Activated naive CD4-positive, alpha-beta T cell treated with anti-CD3 and anti-CD28 coated beads for 36 hours (primary cell): ENCODE data around the gene NHERF2. TPM values are rescaled to one million over a fixed set of nuclear protein-coding genes. Genes with fewer than 3 reads are reported as not detected.

Source experiments
- CTCF ChIA-PET: fragments of 350-600 bp; sonication (Branson Sonifier 250); formaldehyde crosslinking; loops from one replicate; lab custom pipeline; 2021; ENCODE audit warnings: antibody characterized with exemption; lab: Charles Lee
- DNase-seq: peaks from one replicate; pipeline ENCODE4 v3.0.0-alpha.2; 2020
- H3K27ac Mint-ChIP-seq: one replicate; pipeline ENCODE4 v1.8.0; 2021; ENCODE audit warnings: mild to moderate bottlenecking, mixed read lengths
- H3K27me3 Mint-ChIP-seq: one replicate; pipeline ENCODE4 v1.8.0; 2021; ENCODE audit warnings: low read depth, mixed read lengths
- H3K36me3 Mint-ChIP-seq: one replicate; pipeline ENCODE4 v1.8.0; 2021; ENCODE audit warnings: low read depth, mixed read lengths
- H3K4me1 Mint-ChIP-seq: one replicate; pipeline ENCODE4 v1.8.0; 2021; ENCODE audit warnings: low read depth, mixed read lengths
- H3K4me3 Mint-ChIP-seq: one replicate; pipeline ENCODE4 v1.8.0; 2021; ENCODE audit warnings: mild to moderate bottlenecking, moderate library complexity, mixed read lengths
- H3K9me3 Mint-ChIP-seq: one replicate; pipeline ENCODE4 v1.8.0; 2021; ENCODE audit warnings: mixed read lengths
- intact Hi-C: fragments of 100-400 bp; cut with micrococcal nuclease; formaldehyde crosslinking; loops from one replicate; pipeline ENCODE4 v1.15.1; 2023
- total RNA-seq, 2 experiments: library from RNA; stranded (reverse); gene quantifications; one replicate each; pipeline ENCODE4 v1.2.3, GENCODE V29; 2021

NHERF2 gene
- total RNA-seq, 2 experiments from 2014 or later = 1.5 to 2.1 TPM

DNA sequence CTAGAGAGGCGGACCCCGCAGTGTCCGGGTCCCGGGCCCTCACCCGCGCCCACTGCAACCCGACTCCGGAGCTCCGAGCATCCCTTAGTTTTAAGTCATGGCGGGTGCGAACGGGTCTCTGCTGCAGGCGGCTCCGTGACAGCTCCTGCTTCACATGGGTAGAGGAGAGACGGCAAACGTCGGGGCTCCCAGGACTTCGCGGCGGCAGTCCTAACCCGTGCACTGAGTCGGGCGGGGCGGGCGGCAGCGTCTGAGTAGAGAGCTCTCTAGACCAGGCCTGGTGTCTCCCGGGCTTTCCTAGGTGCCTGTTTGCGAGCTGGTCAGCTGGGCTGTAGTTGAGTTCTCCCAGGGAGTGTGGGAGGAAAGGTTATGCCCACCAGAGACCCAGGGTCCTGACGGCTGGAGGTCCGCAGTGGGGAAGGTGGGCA lies 21.4 kb downstream of the NHERF2 start:
- peak; percentile 36 for DNase-seq
- peaks cover 2% of the 10 kb centered on the region for H3K36me3 Mint-ChIP-seq
- CTCF ChIA-PET = interaction anchor here (0.6 to 1.3 kb wide), 6 partner anchors 18 to 168 kb away, joined by 3 to 5 read pairs (median 4); partner anchors contain the start of gene PKD1
- H3K27ac Mint-ChIP-seq = peak overlapping the region; percentile 61
- no peaks in the 10 kb centered on the region for H3K9me3 Mint-ChIP-seq
- intact Hi-C loops = loop anchor here (2.0 to 5.0 kb wide), 2 partner anchors 77 to 974 kb away; partner anchors contain the start of genes HCFC1R1, THOC6 and TNFRSF12A
- H3K4me1 Mint-ChIP-seq = peaks cover 16% of the 10 kb centered on the region
- H3K4me3 Mint-ChIP-seq = peak overlapping the region; percentile 93
- H3K27me3 Mint-ChIP-seq = no peaks in the 10 kb centered on the region

GRCh38 chr16:2053211-2053610 lies 26.5 kb downstream of the NHERF2 start:
- Mint-ChIP-seq H3K4me3 (no peak overlapping the region), H3K27me3 (no peaks in the 10 kb centered on the region), H3K9me3 (no peaks in the 10 kb centered on the region), H3K36me3 (peaks cover 6% of the 10 kb centered on the region), H3K27ac (no peak overlapping the region), H3K4me1 (peaks cover 11% of the 10 kb centered on the region)
- no peak for DNase-seq
- intact Hi-C loops = no loop called here
- CTCF ChIA-PET = interaction anchor here (0.6 kb wide), 1 partner anchor 331 kb away, joined by 3 read pairs; no protein-coding TSS in a partner anchor

GRCh38 chr16:2053897-2054296 lies 27.2 kb downstream of the NHERF2 start:
- Mint-ChIP-seq H3K9me3 (no peaks in the 10 kb centered on the region), H3K27ac (no peak overlapping the region), H3K4me3 (no peak overlapping the region), H3K4me1 (peaks cover 4% of the 10 kb centered on the region), H3K27me3 (no peaks in the 10 kb centered on the region), H3K36me3 (peaks cover 6% of the 10 kb centered on the region)
- intact Hi-C loops = no loop called here
- no peak for DNase-seq
- CTCF ChIA-PET = no interaction called here

DNA sequence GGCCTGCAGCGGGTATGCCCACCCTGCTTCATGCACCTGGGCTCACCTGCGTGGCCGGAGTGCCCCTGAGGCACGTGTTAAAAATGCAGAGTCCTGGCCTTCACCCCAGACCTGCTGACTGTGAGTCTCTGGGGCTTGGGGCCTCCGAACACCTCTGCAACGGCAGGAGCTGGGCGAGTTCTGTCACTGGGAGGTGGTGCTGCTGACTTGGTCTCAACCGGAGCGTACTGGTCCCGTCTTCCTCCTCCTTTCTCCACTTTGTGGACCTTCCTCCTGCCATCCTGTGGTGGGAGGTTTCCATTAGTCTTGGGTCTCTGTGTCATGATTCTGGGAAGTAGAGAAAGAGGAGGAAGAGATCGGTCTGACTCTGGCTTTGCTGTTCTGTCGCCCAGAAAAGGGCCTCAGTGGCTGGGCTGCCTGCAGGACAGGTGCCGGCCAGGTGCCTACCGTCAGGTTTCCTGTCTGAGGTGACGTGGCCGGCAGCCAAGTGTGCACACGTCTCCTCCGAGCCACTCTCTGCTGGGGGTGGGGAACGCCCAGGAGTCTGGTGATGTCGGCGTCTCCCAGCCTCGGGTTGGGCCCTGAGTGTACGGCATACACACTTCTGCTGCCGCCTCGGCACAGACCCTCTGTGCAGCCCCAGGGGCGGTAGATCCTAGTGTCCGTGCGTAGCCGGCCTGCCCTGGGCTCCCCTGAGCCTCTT lies 28.0 kb downstream of the NHERF2 start:
- Mint-ChIP-seq H3K36me3 (peaks cover 6% of the 10 kb centered on the region), H3K4me1 (no peaks in the 10 kb centered on the region), H3K27me3 (no peaks in the 10 kb centered on the region), H3K9me3 (no peaks in the 10 kb centered on the region), H3K4me3 (no peak overlapping the region), H3K27ac (no peak overlapping the region)
- intact Hi-C loops = no loop called here
- no peak for DNase-seq
- CTCF ChIA-PET = no interaction called here

GRCh38 chr16:2056077-2056476 lies 29.4 kb downstream of the NHERF2 start:
- Mint-ChIP-seq H3K4me1 (no peaks in the 10 kb centered on the region), H3K27ac (no peak overlapping the region), H3K36me3 (peaks cover 6% of the 10 kb centered on the region), H3K9me3 (no peaks in the 10 kb centered on the region), H3K27me3 (no peaks in the 10 kb centered on the region), H3K4me3 (no peak overlapping the region)
- no peak for DNase-seq
- intact Hi-C loops = no loop called here
- CTCF ChIA-PET = no interaction called here

- H3K36me3 Mint-ChIP-seq = peaks cover 7% of the 10 kb centered on the region
- H3K4me3 Mint-ChIP-seq = no peak overlapping the region
- H3K9me3 Mint-ChIP-seq = no peaks in the 10 kb centered on the region
- CTCF ChIA-PET = interaction anchor here (0.6 kb wide), 1 partner anchor 15 kb away, joined by 3 read pairs; no protein-coding TSS in a partner anchor
- no peaks in the 10 kb centered on the region for H3K4me1 Mint-ChIP-seq
- DNase-seq = no peak
- H3K27ac Mint-ChIP-seq = no peak overlapping the region
- no peaks in the 10 kb centered on the region for H3K27me3 Mint-ChIP-seq
- intact Hi-C loops = no loop called here
Observed at GRCh38 chr16:2056681-2057407, 30.1 kb downstream of the NHERF2 start.

DNA sequence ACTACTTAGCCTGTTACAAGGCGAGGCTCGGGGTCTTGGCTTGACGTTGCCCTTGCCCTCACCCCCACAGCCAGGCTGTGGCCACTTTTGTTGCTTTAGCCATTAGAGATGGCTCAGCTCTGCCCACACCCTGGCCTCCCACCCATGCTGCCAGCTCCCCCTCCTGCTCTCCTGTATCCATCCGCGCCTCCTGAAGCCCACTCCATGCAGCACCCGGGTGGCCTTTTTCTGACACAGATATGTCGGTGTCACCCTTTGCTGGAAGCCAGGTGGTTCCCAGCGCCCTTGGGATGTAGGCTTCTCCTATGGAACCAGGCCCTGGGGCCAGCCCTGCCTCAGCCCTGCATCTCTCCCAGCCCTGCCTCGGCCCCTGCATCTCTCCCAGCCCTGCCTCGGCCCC lies 30.7 kb downstream of the NHERF2 start:
- H3K4me3 Mint-ChIP-seq = no peak overlapping the region
- H3K27me3 Mint-ChIP-seq = no peaks in the 10 kb centered on the region
- no peaks in the 10 kb centered on the region for H3K4me1 Mint-ChIP-seq
- no peak for DNase-seq
- H3K9me3 Mint-ChIP-seq = no peaks in the 10 kb centered on the region
- CTCF ChIA-PET = no interaction called here
- intact Hi-C loops = no loop called here
- no peak overlapping the region for H3K27ac Mint-ChIP-seq
- H3K36me3 Mint-ChIP-seq = peaks cover 7% of the 10 kb centered on the region

GRCh38 chr16:2058420-2058819 lies 31.7 kb downstream of the NHERF2 start:
- H3K27ac Mint-ChIP-seq = no peak overlapping the region
- H3K4me3 Mint-ChIP-seq = no peak overlapping the region
- no peaks in the 10 kb centered on the region for H3K4me1 Mint-ChIP-seq
- intact Hi-C loops = no loop called here
- H3K36me3 Mint-ChIP-seq = peaks cover 7% of the 10 kb centered on the region
- no peaks in the 10 kb centered on the region for H3K27me3 Mint-ChIP-seq
- H3K9me3 Mint-ChIP-seq = no peaks in the 10 kb centered on the region
- DNase-seq = no peak
- CTCF ChIA-PET = no interaction called here

DNA sequence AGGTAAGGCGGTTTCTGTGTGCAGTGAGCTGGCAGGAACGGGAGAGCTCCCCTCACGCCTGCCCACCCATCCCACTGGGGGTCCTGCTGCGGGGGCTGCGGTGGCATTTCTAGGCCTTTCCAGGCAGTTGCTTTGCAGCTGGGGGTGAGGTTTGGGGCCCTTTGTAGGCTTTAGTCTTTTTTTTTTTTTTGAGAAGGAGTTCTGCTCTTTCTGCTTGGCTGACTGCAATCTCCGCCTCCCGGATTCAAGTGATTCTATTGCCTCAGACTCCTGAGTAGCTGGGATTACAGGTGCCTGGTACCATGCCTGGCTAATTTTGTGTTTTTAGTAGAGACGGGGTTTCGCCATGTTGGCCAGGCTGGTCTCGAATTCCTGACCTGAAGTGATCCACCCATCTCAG lies 32.2 kb downstream of the NHERF2 start:
- Mint-ChIP-seq H3K36me3 (peaks cover 10% of the 10 kb centered on the region), H3K4me1 (no peaks in the 10 kb centered on the region), H3K9me3 (no peaks in the 10 kb centered on the region), H3K27ac (no peak overlapping the region), H3K27me3 (no peaks in the 10 kb centered on the region), H3K4me3 (no peak overlapping the region)
- intact Hi-C loops = no loop called here
- DNase-seq = no peak
- CTCF ChIA-PET = no interaction called here

GRCh38 chr16:2060346-2060745 lies 33.6 kb downstream of the NHERF2 start:
- Mint-ChIP-seq H3K4me3 (no peak overlapping the region), H3K36me3 (peaks cover 9% of the 10 kb centered on the region), H3K4me1 (no peaks in the 10 kb centered on the region), H3K27ac (no peak overlapping the region), H3K27me3 (no peaks in the 10 kb centered on the region), H3K9me3 (no peaks in the 10 kb centered on the region)
- intact Hi-C loops = no loop called here
- CTCF ChIA-PET = interaction anchor here (1.1 kb wide), 1 partner anchor 11 kb away, joined by 4 read pairs; no protein-coding TSS in a partner anchor
- no peak for DNase-seq

- Mint-ChIP-seq H3K27ac (no peak overlapping the region), H3K9me3 (no peaks in the 10 kb centered on the region), H3K36me3 (peaks cover 11% of the 10 kb centered on the region), H3K27me3 (no peaks in the 10 kb centered on the region), H3K4me1 (peaks cover under 1% of the 10 kb centered on the region), H3K4me3 (no peak overlapping the region)
- CTCF ChIA-PET = interaction anchor here (1.1 kb wide), 1 partner anchor 10 kb away, joined by 4 read pairs; no protein-coding TSS in a partner anchor
- DNase-seq = no peak
- intact Hi-C loops = no loop called here
Observed at GRCh38 chr16:2061023-2061422, 34.3 kb downstream of the NHERF2 start.

- intact Hi-C loops = no loop called here
- CTCF ChIA-PET = no interaction called here
- H3K9me3 Mint-ChIP-seq = no peaks in the 10 kb centered on the region
- no peak overlapping the region for H3K27ac Mint-ChIP-seq
- no peak overlapping the region for H3K4me3 Mint-ChIP-seq
- H3K36me3 Mint-ChIP-seq = peaks cover 14% of the 10 kb centered on the region
- H3K27me3 Mint-ChIP-seq = no peaks in the 10 kb centered on the region
- peaks cover 1% of the 10 kb centered on the region for H3K4me1 Mint-ChIP-seq
- no peak for DNase-seq
Observed at GRCh38 chr16:2061526-2061925, 34.8 kb downstream of the NHERF2 start.
